A549 (cell line): ENCODE measurements around the gene PDK2. TPM values are rescaled to one million over a fixed set of nuclear protein-coding genes. Genes with fewer than 3 reads are reported as not detected.

Experiments used
- ATAC-seq, 2 experiments: fragments of 200-7000 bp in 1 of 2; fragments of >200 bp in 1 of 2; cut with Nextera tagmentation in 1 of 2; cut with Tn5 transposase in 1 of 2; 3 replicates each; pipeline versions ENCODE4 v1.8.0 to v1.9.1; 2018 to 2020; ENCODE audit warnings: mild to moderate bottlenecking in 1 of 2, moderate library complexity in 1 of 2
- CTCF ChIA-PET: fragments of 300-600 bp; sonication (Branson Sonifier 250); formaldehyde crosslinking; extraction: SDS; loops from one replicate; lab custom pipeline; 2021; ENCODE audit warnings: antibody characterized with exemption, inconsistent platforms; lab: Yijun Ruan, JAX
- POLR2A ChIA-PET: fragments of 350-600 bp; formaldehyde crosslinking; extraction: SDS; loops from one replicate; lab custom pipeline; 2021; ENCODE audit warnings: antibody characterized with exemption, inconsistent platforms; lab: Yijun Ruan, JAX
- DNase-seq, 2 experiments: peaks; one replicate each; pipeline versions ENCODE4 v3.0.0 to v3.0.0-alpha.2; 2011 to 2016; ENCODE audit warnings: low read depth in 1 of 2, low spot score in 1 of 2
- FAIRE-seq: peaks from 2 replicates; lab custom pipeline; 2011; peaks lifted over from hg19 to GRCh38; lab: Jason Lieb, UNC
- H3K27ac ChIP-seq, 2 experiments: fragments of >200 bp; sonication (Bioruptor Twin); formaldehyde crosslinking; 3 replicates each; pipeline ENCODE4 v1.5.1; 2016 to 2017
- H3K4me1 ChIP-seq: fragments of >200 bp; sonication (Bioruptor Twin); formaldehyde crosslinking; 3 replicates; pipeline ENCODE4 v1.6.1; 2016
- H3K4me2 ChIP-seq: fragments of >200 bp; sonication (Bioruptor Twin); formaldehyde crosslinking; 3 replicates; pipeline ENCODE4 v1.6.1; 2016
- H3K4me3 ChIP-seq: fragments of >200 bp; sonication (Bioruptor Twin); formaldehyde crosslinking; 3 replicates; pipeline ENCODE4 v1.5.1; 2016
- H3K9me3 ChIP-seq: fragments of >200 bp; sonication (Bioruptor Twin); formaldehyde crosslinking; 3 replicates; pipeline ENCODE4 v1.6.1; 2016
- BHLHE40 ChIP-seq: IDR thresholded peaks from 2 replicates; pipeline ENCODE4 v1.6.1; 2012; ENCODE audit warnings: low read depth, low read length, inconsistent platforms
- CBX8 ChIP-seq: fragments of 200-600 bp; sonication (generic); IDR thresholded peaks from 2 replicates; pipeline ENCODE4 v1.6.1; 2016
- CEBPB ChIP-seq, 2 experiments: fragments of >200 bp in 1 of 2; sonication (Bioruptor Twin) in 1 of 2; formaldehyde crosslinking in 1 of 2; IDR thresholded peaks; 2 replicates each; pipeline ENCODE4 v1.6.1; 2012 to 2016
- CHD2 ChIP-seq: fragments of 150-350 bp; IDR thresholded peaks from 2 replicates; pipeline ENCODE4 v1.6.1; 2014; ENCODE audit warnings: low read length; ENCODE audit not compliant: partially characterized antibody
- EP300 ChIP-seq, 2 experiments: fragments of >200 bp; sonication (Bioruptor Twin); formaldehyde crosslinking; IDR thresholded peaks; 2 replicates in 1 of 2; 3 replicates in 1 of 2; pipeline ENCODE4 v1.6.1; 2016 to 2017
- FOSL2 ChIP-seq, 2 experiments: fragments of 450-650 bp in 1 of 2; fragments of >200 bp in 1 of 2; sonication (Bioruptor Twin) in 1 of 2; formaldehyde crosslinking; IDR thresholded peaks; 2 replicates each; pipeline versions ENCODE4 v1.5.0 to v1.6.1; 2016 to 2020; ENCODE audit warnings: mild to moderate bottlenecking in 1 of 2, moderate library complexity in 1 of 2
- HOXA7 ChIP-seq: fragments of 250-450 bp; sonication (Bioruptor Pico); IDR thresholded peaks from 2 replicates; pipeline ENCODE4 v1.5.0; 2020; ENCODE audit warnings: mild to moderate bottlenecking, moderate library complexity
- HOXB13 ChIP-seq: fragments of 250-450 bp; sonication (Bioruptor Pico); IDR thresholded peaks from 2 replicates; pipeline ENCODE4 v1.5.0; 2020; ENCODE audit warnings: low read depth, mild to moderate bottlenecking, moderate library complexity
- JUN ChIP-seq, 2 experiments: fragments of >200 bp; sonication (Bioruptor Twin); formaldehyde crosslinking; IDR thresholded peaks; 2 replicates in 1 of 2; 3 replicates in 1 of 2; pipeline ENCODE4 v1.6.1; 2016 to 2017
- KDM1A ChIP-seq: fragments of 200-600 bp; sonication (generic); IDR thresholded peaks from 2 replicates; pipeline ENCODE4 v1.6.1; 2016; ENCODE audit warnings: low read depth, mild to moderate bottlenecking
- KDM5A ChIP-seq: fragments of 200-600 bp; sonication (generic); IDR thresholded peaks from 2 replicates; pipeline ENCODE4 v1.6.1; 2016; ENCODE audit warnings: antibody characterized with exemption, mild to moderate bottlenecking
- MAFK ChIP-seq: fragments of 450-650 bp; IDR thresholded peaks from 2 replicates; pipeline ENCODE4 v1.6.1; 2014; ENCODE audit not compliant: partially characterized antibody
- MAZ ChIP-seq: fragments of 150-350 bp; IDR thresholded peaks from 2 replicates; pipeline ENCODE4 v1.6.1; 2014; ENCODE audit warnings: antibody characterized with exemption, low read depth, low read length, borderline replicate concordance
- MYC ChIP-seq: IDR thresholded peaks from 2 replicates; pipeline ENCODE4 v1.6.1; 2012; ENCODE audit warnings: mild to moderate bottlenecking, inconsistent platforms, low read length, improper control_type of control experiment, borderline replicate concordance
- NPAS2 ChIP-seq: fragments of 250-450 bp; sonication (Bioruptor Pico); IDR thresholded peaks from 2 replicates; pipeline ENCODE4 v1.8.0; 2022; ENCODE audit warnings: mild to moderate bottlenecking, moderate library complexity, borderline replicate concordance
- NR3C1 ChIP-seq: fragments of >200 bp; sonication (Bioruptor Twin); formaldehyde crosslinking; IDR thresholded peaks from 3 replicates; pipeline ENCODE4 v1.6.1; 2017
- PHF8 ChIP-seq: fragments of 200-600 bp; sonication (generic); IDR thresholded peaks from 2 replicates; pipeline ENCODE4 v1.6.1; 2016; ENCODE audit warnings: low read depth, mild to moderate bottlenecking, antibody characterized with exemption, moderate library complexity, borderline replicate concordance
- POLR2A ChIP-seq: IDR thresholded peaks from 2 replicates; pipeline ENCODE4 v1.6.1; 2012; ENCODE audit warnings: mild to moderate bottlenecking, low read length
- POLR2AphosphoS2 ChIP-seq: conservative IDR thresholded peaks from 2 replicates; pipeline ENCODE4 v1.6.1; 2012; ENCODE audit warnings: low read length, improper control_type of control experiment, inconsistent platforms
- RFX5 ChIP-seq: fragments of 450-650 bp; IDR thresholded peaks from 2 replicates; pipeline ENCODE4 v1.7.1; 2014; ENCODE audit warnings: antibody characterized with exemption, mild to moderate bottlenecking, moderate library complexity
- SMC3 ChIP-seq: fragments of >200 bp; sonication (Bioruptor Twin); formaldehyde crosslinking; IDR thresholded peaks from 3 replicates; pipeline ENCODE4 v1.6.1; 2018; ENCODE audit warnings: inconsistent platforms
- TFCP2L1 ChIP-seq: fragments of 250-450 bp; sonication (Bioruptor Pico); IDR thresholded peaks from 2 replicates; pipeline ENCODE4 v1.5.0; 2021; ENCODE audit warnings: mild to moderate bottlenecking
- TP53 ChIP-seq: fragments of 250-450 bp; sonication (Bioruptor Pico); IDR thresholded peaks from 2 replicates; pipeline ENCODE4 v1.5.0; 2021; ENCODE audit warnings: mild to moderate bottlenecking, moderate library complexity
- WGBS: methylation state at CpG from one replicate; pipeline ENCODE4 v1.1.6; 2017; ENCODE audit errors: missing lambda C conversion rate; 5-methylcytosine and 5-hydroxymethylcytosine counted together
- polyA minus RNA-seq: library from RNA; depleted of rRNA, polyadenylated mRNA; stranded (reverse); fragments of >200 nt; gene quantifications from 2 replicates; pipeline ENCODE4 v1.2.3, GENCODE V29; 2011; rRNA and poly(A)+ RNA removed
- polyA plus RNA-seq, 4 experiments: library from polyadenylated mRNA; depleted of rRNA in 3 of 4; stranded (reverse); fragments of >200 nt; fragmentation: RNase III in 1 of 4; extraction: RNeasy Plus Mini Kit Qiagen cat#74134 plus additional on column Dnase treatment in 1 of 4; gene quantifications; 2 replicates in 3 of 4; 3 replicates in 1 of 4; pipeline ENCODE4 v1.2.3, GENCODE V29; 2011 to 2017
- TF ChIP-seq, protein P1 (sequence below): fragments of 250-450 bp; sonication (Bioruptor Pico); IDR thresholded peaks from 2 replicates; pipeline ENCODE4 v1.5.0; 2021; ENCODE audit warnings: mild to moderate bottlenecking, moderate library complexity, borderline replicate concordance
- TF ChIP-seq, protein P2 (sequence below): IDR thresholded peaks from 2 replicates; pipeline ENCODE4 v1.6.1; 2012; ENCODE audit warnings: low read depth, borderline replicate concordance
- TF ChIP-seq, protein P3 (sequence below): fragments of 450-650 bp; IDR thresholded peaks from 2 replicates; pipeline ENCODE4 v1.6.1; 2014; ENCODE audit warnings: antibody characterized with exemption
- TF ChIP-seq, protein P4 (sequence below): IDR thresholded peaks from 2 replicates; pipeline ENCODE4 v1.6.1; 2012
- TF ChIP-seq, protein P5 (sequence below): IDR thresholded peaks from 2 replicates; pipeline ENCODE4 v1.6.1; 2012
- TF ChIP-seq, protein P6 (sequence below): fragments of 200-600 bp; sonication (generic); IDR thresholded peaks from 2 replicates; pipeline ENCODE4 v1.6.1; 2016; ENCODE audit warnings: antibody characterized with exemption, mild to moderate bottlenecking, moderate library complexity
- TF ChIP-seq, protein P7 (sequence below): fragments of >200 bp; sonication (Bioruptor Twin); formaldehyde crosslinking; IDR thresholded peaks from 2 replicates; pipeline ENCODE4 v1.6.1; 2016

PDK2 gene
- polyA plus RNA-seq (2011; rRNA removed), result 28.5 and 34.4 TPM in 2 replicates
- 59.2 and 79.0 TPM in 2 replicates for polyA plus RNA-seq (2012; cell fraction: cytosol; rRNA removed)
- polyA plus RNA-seq (2012; cell fraction: nucleus; rRNA removed), result 67.5 and 95.4 TPM in 2 replicates
- 14.1 to 19.8 TPM (median 15.2 TPM) in 3 replicates for polyA plus RNA-seq (2017; fragmentation: RNase III; extraction: RNeasy Plus Mini Kit Qiagen cat#74134 plus additional on column Dnase treatment)
- 65.2 and 71.3 TPM in 2 replicates for polyA minus RNA-seq

DNA sequence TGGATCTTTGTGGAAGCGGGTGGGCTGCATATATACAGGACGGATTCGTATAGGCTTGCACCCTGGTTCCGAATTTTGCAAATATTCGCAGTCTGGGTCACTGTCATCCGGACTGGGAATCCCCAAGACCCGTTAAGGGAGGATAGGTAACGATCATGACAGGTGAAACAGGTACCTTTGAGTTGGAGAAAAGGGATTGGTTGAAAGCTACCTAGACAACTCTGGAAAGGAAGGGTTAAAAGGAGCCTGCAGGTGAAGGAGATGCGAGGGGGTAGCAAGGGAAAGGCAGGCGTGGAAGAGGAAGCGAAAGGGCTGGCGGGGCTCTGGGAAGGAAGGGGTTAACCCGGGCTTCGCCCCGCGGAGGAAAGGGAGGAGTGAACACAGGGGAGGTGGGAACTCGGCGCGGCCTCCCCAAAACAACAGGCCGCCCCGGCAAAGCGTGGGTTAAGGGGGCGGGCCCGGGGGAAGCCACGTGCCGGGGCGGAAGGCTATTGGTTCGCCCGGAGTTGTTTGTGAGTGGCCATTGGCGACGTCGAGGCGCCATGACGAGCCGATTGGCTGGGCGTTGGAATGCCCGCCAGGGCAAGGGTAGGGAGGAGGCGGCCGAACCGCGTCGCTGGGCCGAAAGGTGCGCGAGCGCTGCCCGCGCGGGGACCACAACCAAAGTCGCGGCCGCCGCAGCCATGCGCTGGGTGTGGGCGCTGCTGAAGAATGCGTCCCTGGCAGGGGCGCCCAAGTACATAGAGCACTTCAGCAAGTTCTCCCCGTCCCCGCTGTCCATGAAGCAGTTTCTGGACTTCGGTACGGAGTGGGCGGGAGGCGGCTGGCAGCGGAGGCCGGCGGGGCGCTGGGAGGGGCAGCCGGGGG lies at the start of gene PDK2:
Gene PDK2 (plus strand): TSS at position 599 of the 867 bp plus-strand sequence. CDS start 85 bp downstream, at position 684.
- FAIRE-seq, result no peak
- POLR2A ChIA-PET, result interaction anchor here (0.6 to 2.5 kb wide), 9 partner anchors 17 to 68 kb away, joined by 3 to 21 read pairs (median 4); partner anchors contain the start of genes ITGA3 and PPP1R9B

More for the DNA sequence above, at the start of gene PDK2:
- DNase-seq, result peak; percentile 98 to 99
- 3% methylated on average over 50 of the region's 68 CpGs for WGBS
- ATAC-seq, result peak; percentile 67 to 94
- Histone ChIP-seq H3K4me2 (peak within 1 kb of the TSS; percentile 85), H3K4me3 (peak within 1 kb of the TSS; percentile 76), H3K9me3 (no peaks in the 10 kb centered on the region), H3K4me1 (peaks cover 20% of the 10 kb centered on the region), H3K27ac (peak within 1 kb of the TSS; percentile 82 to 90)
- CTCF ChIA-PET, result interaction anchor here (0.6 to 30.9 kb wide), 55 partner anchors 8 to 769 kb away, joined by 3 to 1356 read pairs (median 5); partner anchors contain the start of genes ITGA3, LRRC59, PPP1R9B and SAMD14
- TF ChIP-seq, protein P1, sequence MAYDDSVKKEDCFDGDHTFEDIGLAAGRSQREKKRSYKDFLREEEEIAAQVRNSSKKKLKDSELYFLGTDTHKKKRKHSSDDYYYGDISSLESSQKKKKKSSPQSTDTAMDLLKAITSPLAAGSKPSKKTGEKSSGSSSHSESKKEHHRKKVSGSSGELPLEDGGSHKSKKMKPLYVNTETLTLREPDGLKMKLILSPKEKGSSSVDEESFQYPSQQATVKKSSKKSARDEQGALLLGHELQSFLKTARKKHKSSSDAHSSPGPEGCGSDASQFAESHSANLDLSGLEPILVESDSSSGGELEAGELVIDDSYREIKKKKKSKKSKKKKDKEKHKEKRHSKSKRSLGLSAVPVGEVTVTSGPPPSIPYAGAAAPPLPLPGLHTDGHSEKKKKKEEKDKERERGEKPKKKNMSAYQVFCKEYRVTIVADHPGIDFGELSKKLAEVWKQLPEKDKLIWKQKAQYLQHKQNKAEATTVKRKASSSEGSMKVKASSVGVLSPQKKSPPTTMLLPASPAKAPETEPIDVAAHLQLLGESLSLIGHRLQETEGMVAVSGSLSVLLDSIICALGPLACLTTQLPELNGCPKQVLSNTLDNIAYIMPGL (CRISPR knock-in tag), result no peak
- TF ChIP-seq CHD2 (peak; percentile 30), MAZ (peak; percentile 81; the same call in 1 of the 2 replicates), RFX5 (peak; percentile 80), FOSL2 (IDR thresholded peaks at IDR 0.05) (no peak), FOSL2 (CRISPR knock-in tag; IDR thresholded peaks at IDR 0.05) (0 out of 2 replicates have a peak, but pooled peaks have one; percentile 13), KDM5A (no peak), TFCP2L1 (peak; percentile 96), PHF8 (peak; percentile 87), CEBPB (IDR thresholded peaks at IDR 0.05) (no peak), NPAS2 (CRISPR knock-in tag) (peak; percentile 32; the same call in 1 of the 2 replicates), POLR2AphosphoS2 (peak; percentile 86), HOXB13 (no peak), HOXA7 (CRISPR knock-in tag) (peak; percentile 68; the same call in 1 of the 2 replicates), TP53 (CRISPR knock-in tag) (0 out of 2 replicates have a peak, but pooled peaks have one; percentile 54), POLR2A (peak; percentile 46), EP300 (IDR thresholded peaks at IDR 0.05) (no peak), MAFK (no peak), CBX8 (no peak), MYC (peak; percentile 64), KDM1A (no peak), SMC3 (0 out of 3 replicates have a peak, but pooled peaks have one; percentile 12), JUN (IDR thresholded peaks at IDR 0.05) (peak; percentile 17 to 25; a peak in 1 of 5 replicates), BHLHE40 (peak; percentile 53; the same call in 1 of the 2 replicates), NR3C1 (no peak)
- TF ChIP-seq, protein P2, sequence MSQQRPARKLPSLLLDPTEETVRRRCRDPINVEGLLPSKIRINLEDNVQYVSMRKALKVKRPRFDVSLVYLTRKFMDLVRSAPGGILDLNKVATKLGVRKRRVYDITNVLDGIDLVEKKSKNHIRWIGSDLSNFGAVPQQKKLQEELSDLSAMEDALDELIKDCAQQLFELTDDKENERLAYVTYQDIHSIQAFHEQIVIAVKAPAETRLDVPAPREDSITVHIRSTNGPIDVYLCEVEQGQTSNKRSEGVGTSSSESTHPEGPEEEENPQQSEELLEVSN, result peak; percentile 79; the same call in 1 of the 2 replicates
- TF ChIP-seq, protein P3, sequence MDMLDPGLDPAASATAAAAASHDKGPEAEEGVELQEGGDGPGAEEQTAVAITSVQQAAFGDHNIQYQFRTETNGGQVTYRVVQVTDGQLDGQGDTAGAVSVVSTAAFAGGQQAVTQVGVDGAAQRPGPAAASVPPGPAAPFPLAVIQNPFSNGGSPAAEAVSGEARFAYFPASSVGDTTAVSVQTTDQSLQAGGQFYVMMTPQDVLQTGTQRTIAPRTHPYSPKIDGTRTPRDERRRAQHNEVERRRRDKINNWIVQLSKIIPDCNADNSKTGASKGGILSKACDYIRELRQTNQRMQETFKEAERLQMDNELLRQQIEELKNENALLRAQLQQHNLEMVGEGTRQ, result peak; percentile 97
- TF ChIP-seq, protein P4, sequence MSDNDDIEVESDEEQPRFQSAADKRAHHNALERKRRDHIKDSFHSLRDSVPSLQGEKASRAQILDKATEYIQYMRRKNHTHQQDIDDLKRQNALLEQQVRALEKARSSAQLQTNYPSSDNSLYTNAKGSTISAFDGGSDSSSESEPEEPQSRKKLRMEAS, result peak; percentile 95
- TF ChIP-seq, protein P5, sequence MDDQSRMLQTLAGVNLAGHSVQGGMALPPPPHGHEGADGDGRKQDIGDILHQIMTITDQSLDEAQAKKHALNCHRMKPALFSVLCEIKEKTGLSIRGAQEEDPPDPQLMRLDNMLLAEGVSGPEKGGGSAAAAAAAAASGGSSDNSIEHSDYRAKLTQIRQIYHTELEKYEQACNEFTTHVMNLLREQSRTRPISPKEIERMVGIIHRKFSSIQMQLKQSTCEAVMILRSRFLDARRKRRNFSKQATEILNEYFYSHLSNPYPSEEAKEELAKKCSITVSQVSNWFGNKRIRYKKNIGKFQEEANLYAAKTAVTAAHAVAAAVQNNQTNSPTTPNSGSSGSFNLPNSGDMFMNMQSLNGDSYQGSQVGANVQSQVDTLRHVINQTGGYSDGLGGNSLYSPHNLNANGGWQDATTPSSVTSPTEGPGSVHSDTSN, result peak; percentile 67; the same call in 1 of the 2 replicates
- TF ChIP-seq, protein P6, sequence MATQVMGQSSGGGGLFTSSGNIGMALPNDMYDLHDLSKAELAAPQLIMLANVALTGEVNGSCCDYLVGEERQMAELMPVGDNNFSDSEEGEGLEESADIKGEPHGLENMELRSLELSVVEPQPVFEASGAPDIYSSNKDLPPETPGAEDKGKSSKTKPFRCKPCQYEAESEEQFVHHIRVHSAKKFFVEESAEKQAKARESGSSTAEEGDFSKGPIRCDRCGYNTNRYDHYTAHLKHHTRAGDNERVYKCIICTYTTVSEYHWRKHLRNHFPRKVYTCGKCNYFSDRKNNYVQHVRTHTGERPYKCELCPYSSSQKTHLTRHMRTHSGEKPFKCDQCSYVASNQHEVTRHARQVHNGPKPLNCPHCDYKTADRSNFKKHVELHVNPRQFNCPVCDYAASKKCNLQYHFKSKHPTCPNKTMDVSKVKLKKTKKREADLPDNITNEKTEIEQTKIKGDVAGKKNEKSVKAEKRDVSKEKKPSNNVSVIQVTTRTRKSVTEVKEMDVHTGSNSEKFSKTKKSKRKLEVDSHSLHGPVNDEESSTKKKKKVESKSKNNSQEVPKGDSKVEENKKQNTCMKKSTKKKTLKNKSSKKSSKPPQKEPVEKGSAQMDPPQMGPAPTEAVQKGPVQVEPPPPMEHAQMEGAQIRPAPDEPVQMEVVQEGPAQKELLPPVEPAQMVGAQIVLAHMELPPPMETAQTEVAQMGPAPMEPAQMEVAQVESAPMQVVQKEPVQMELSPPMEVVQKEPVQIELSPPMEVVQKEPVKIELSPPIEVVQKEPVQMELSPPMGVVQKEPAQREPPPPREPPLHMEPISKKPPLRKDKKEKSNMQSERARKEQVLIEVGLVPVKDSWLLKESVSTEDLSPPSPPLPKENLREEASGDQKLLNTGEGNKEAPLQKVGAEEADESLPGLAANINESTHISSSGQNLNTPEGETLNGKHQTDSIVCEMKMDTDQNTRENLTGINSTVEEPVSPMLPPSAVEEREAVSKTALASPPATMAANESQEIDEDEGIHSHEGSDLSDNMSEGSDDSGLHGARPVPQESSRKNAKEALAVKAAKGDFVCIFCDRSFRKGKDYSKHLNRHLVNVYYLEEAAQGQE, result no peak
- TF ChIP-seq, protein P7, sequence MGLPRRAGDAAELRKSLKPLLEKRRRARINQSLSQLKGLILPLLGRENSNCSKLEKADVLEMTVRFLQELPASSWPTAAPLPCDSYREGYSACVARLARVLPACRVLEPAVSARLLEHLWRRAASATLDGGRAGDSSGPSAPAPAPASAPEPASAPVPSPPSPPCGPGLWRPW, result no peak
